ENCODE data around the gene ARHGAP5. TPM values are rescaled to one million over a fixed set of nuclear protein-coding genes. Genes with fewer than 3 reads are reported as not detected.
"Not testable (repeated sequence)": the region's sequence is repeated elsewhere in the genome, so short reads cannot be mapped to it uniquely, and the experiment has no call there.

Gene ARHGAP5
- total RNA-seq, 4 donors from 2014 or later: 189 to 365 (median 229) TPM

GRCh38 chr14:32104803-32105202, 27.7 kb downstream of the ARHGAP5 start:
- TF ChIP-seq POLR2A (IDR thresholded peaks at IDR 0.05): no peak
- TF ChIP-seq CTCF (IDR thresholded peaks at IDR 0.05): no peak
- H3K4me3 ChIP-seq (replicated peaks in 1 of 3): no peak overlapping the region
- no peaks in the 10 kb centered on the region for H3K36me3 ChIP-seq
- no peak overlapping the region for H3K27ac ChIP-seq
- no peaks in the 10 kb centered on the region for H3K27me3 ChIP-seq
- H3K9me3 ChIP-seq: no peaks in the 10 kb centered on the region
- intact Hi-C loops (cut with DNase I): no loop called here
- DNase-seq: no peak
- H3K4me1 ChIP-seq: peaks cover 15 to 27% of the 10 kb centered on the region in 2 donors

GRCh38 chr14:32109676-32110547, 32.8 kb downstream of the ARHGAP5 start:
- H3K36me3 ChIP-seq: no peaks in the 10 kb centered on the region
- no peaks in the 10 kb centered on the region for H3K27me3 ChIP-seq
- no peak overlapping the region for H3K4me3 ChIP-seq (replicated peaks in 1 of 3)
- peaks cover under 1 to 5% of the 10 kb centered on the region in 2 donors for H3K4me1 ChIP-seq
- WGBS, 2 donors: 92% methylated on average over 7 of the region's 7 CpGs
- intact Hi-C loops (cut with DNase I): no loop called here
- no peak for DNase-seq
- no peak overlapping the region for H3K27ac ChIP-seq
- H3K9me3 ChIP-seq: no peaks in the 10 kb centered on the region
- TF ChIP-seq CTCF (IDR thresholded peaks at IDR 0.05) (no peak), POLR2A (IDR thresholded peaks at IDR 0.05) (no peak)

GRCh38 chr14:32110548-32110896, 33.4 kb downstream of the ARHGAP5 start:
- intact Hi-C loops (cut with DNase I): no loop called here
- TF ChIP-seq POLR2A (IDR thresholded peaks at IDR 0.05): no peak
- TF ChIP-seq CTCF (IDR thresholded peaks at IDR 0.05): no peak
- Histone ChIP-seq H3K9me3 (no peaks in the 10 kb centered on the region), H3K4me1 (peaks cover 0 to 5% of the 10 kb centered on the region in 2 donors), H3K27me3 (no peaks in the 10 kb centered on the region), H3K36me3 (no peaks in the 10 kb centered on the region), H3K27ac (no peak overlapping the region), H3K4me3 (replicated peaks in 1 of 3) (no peak overlapping the region)
- no peak for DNase-seq
- whole genome bisulfite sequencing, 2 donors: 96 to 98% methylated on average over 2 of the region's 2 CpGs

GRCh38 chr14:32121536-32121935, 44.4 kb downstream of the ARHGAP5 start:
- H3K27me3 ChIP-seq: no peaks in the 10 kb centered on the region
- no peak for DNase-seq
- intact Hi-C loops (cut with DNase I): no loop called here
- H3K9me3 ChIP-seq: no peaks in the 10 kb centered on the region
- H3K4me1 ChIP-seq: peaks cover 0 to 25% of the 10 kb centered on the region in 2 donors
- no peak overlapping the region for H3K4me3 ChIP-seq (replicated peaks in 1 of 3)
- H3K36me3 ChIP-seq: no peaks in the 10 kb centered on the region
- TF ChIP-seq POLR2A (IDR thresholded peaks at IDR 0.05) (no peak), CTCF (IDR thresholded peaks at IDR 0.05) (no peak)
- H3K27ac ChIP-seq: peak overlapping the region in 2 of 3 donors; percentile 4 to 14

- Histone ChIP-seq H3K4me3 (replicated peaks in 1 of 3) (no peak overlapping the region), H3K36me3 (no peaks in the 10 kb centered on the region), H3K27me3 (no peaks in the 10 kb centered on the region), H3K9me3 (no peaks in the 10 kb centered on the region), H3K27ac (peak overlapping the region in 1 of 3 donors; percentile 14), H3K4me1 (peaks cover 0 to 25% of the 10 kb centered on the region in 2 donors)
- intact Hi-C loops (cut with DNase I): no loop called here
- DNase-seq: no peak
- 90 to 92% methylated on average over 1 of the region's 1 CpG for WGBS, 2 donors
- TF ChIP-seq CTCF (IDR thresholded peaks at IDR 0.05) (no peak), POLR2A (IDR thresholded peaks at IDR 0.05) (no peak)
These were observed 44.8 kb downstream of the ARHGAP5 start for GRCh38 chr14:32121948-32122347.

- intact Hi-C loops (cut with DNase I): not testable (repeated sequence)
These were observed 50.0 kb downstream of the ARHGAP5 start for GRCh38 chr14:32126899-32127730.

More at GRCh38 chr14:32126899-32127730, 50.0 kb downstream of the ARHGAP5 start:
- not testable (repeated sequence) for DNase-seq; H3K27ac ChIP-seq; H3K27me3 ChIP-seq; H3K9me3 ChIP-seq; H3K36me3 ChIP-seq; H3K4me3 ChIP-seq (replicated peaks in 1 of 3)
- H3K4me1 ChIP-seq: peaks cover 9 to 32% of the 10 kb centered on the region in 2 donors
- 71 to 87% methylated on average over 4 to 7 of the region's 13 CpGs for WGBS, 2 donors
